OCI-LY7 (cell line): Measurements from ENCODE around the gene CDC42.
"Not testable (repeated sequence)": the region's sequence is repeated elsewhere in the genome, so short reads cannot be mapped to it uniquely, and the experiment has no call there.

Experiments
- CTCF ChIP-seq: fragments of 200-600 bp; sonication (generic); conservative IDR thresholded peaks from 2 replicates; pipeline ENCODE4 v1.5.1; 2014; ENCODE audit warnings: mild to moderate bottlenecking, antibody characterized with exemption, low read length, moderate library complexity, mixed read lengths
- EZH2phosphoT487 ChIP-seq: fragments of 200-600 bp; sonication (generic); IDR thresholded peaks from 2 replicates; pipeline ENCODE4 v1.6.1; 2018; ENCODE audit warnings: low read depth, borderline replicate concordance, mild to moderate bottlenecking, mixed run types, antibody characterized with exemption, low read length, moderate library complexity, mixed read lengths

- not testable (repeated sequence) for TF ChIP-seq CTCF, EZH2phosphoT487
Observed at GRCh38 chr1:22092026-22092768, 39.7 kb downstream of the CDC42 start.
